ENCODE data around the gene ELF4.

Gene ELF4

GRCh38 chrX:130094696-130095095 is 15.6 kb downstream of the ELF4 start:
- H3K9ac ChIP-seq (ENCODE audit: low read length), result no peak overlapping the region
- no peak overlapping the region for H3K27ac ChIP-seq (ENCODE audit: low read depth, low read length)
- peaks cover 0 to 11% of the 10 kb centered on the region in 2 donors for H3K27me3 ChIP-seq (ENCODE audit: control insufficient read depth in 1 of 2, insufficient read depth in 2 of 2, low read length in 2 of 2)

GRCh38 chrX:130093271-130093670 is 17.0 kb downstream of the ELF4 start:
- peaks cover 0 to 11% of the 10 kb centered on the region in 2 donors for H3K27me3 ChIP-seq (ENCODE audit: control insufficient read depth in 1 of 2, insufficient read depth in 2 of 2, low read length in 2 of 2)
- no peaks in the 10 kb centered on the region for H3K36me3 ChIP-seq (ENCODE audit: insufficient read depth, low read length)
- H3K4me3 ChIP-seq (ENCODE audit: low read depth in 1 of 2, low read length in 2 of 2), result no peak overlapping the region
- no peak overlapping the region for H3K9ac ChIP-seq (ENCODE audit: low read length)
- no peaks in the 10 kb centered on the region for H3K4me1 ChIP-seq (ENCODE audit: insufficient read depth, low read length)
- no peak overlapping the region for H3K27ac ChIP-seq (ENCODE audit: low read depth, low read length)
- H3K9me3 ChIP-seq (ENCODE audit: low read length), result no peaks in the 10 kb centered on the region

More at GRCh38 chrX:130094696-130095095, 15.6 kb downstream of the ELF4 start:
- H3K9me3 ChIP-seq (ENCODE audit: low read length), result no peaks in the 10 kb centered on the region
- no peaks in the 10 kb centered on the region for H3K36me3 ChIP-seq (ENCODE audit: insufficient read depth, low read length)
- no peaks in the 10 kb centered on the region for H3K4me1 ChIP-seq (ENCODE audit: insufficient read depth, low read length)
- no peak overlapping the region for H3K4me3 ChIP-seq (ENCODE audit: low read depth in 1 of 2, low read length in 2 of 2)

DNA sequence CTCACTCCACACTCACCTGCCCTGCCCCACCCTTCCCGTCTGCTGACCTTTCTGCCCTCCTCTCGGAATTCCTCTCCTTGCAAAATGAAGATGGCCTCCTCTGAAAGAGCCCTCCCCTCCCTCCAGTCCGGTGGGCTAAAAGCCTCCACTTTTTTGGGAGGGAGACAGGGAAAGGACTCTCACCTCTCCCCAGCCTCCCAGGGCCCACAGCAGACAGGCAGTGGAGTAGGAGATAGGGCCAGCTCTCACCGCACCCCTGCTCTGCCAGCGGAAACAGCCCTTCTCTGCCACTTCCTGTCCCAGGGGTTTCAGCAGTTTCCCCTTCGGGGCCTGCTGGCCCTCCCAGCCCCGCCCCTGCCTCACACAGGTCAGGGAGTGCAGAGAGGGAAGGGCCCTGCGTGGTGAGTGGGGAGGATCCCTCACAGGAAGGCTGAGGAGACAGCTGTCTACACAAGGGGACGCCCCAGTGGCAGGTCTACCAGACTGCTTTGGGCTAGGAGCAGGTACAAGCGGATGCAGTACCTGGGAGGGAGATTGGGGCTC is 18.2 kb downstream of the ELF4 start:
- Histone ChIP-seq H3K4me3 (ENCODE audit: low read depth in 1 of 2, low read length in 2 of 2) (no peak overlapping the region), H3K27me3 (ENCODE audit: control insufficient read depth in 1 of 2, insufficient read depth in 2 of 2, low read length in 2 of 2) (peaks cover 0 to 11% of the 10 kb centered on the region in 2 donors), H3K36me3 (ENCODE audit: insufficient read depth, low read length) (no peaks in the 10 kb centered on the region), H3K4me1 (ENCODE audit: insufficient read depth, low read length) (no peaks in the 10 kb centered on the region), H3K9me3 (ENCODE audit: low read length) (no peaks in the 10 kb centered on the region), H3K27ac (ENCODE audit: low read depth, low read length) (no peak overlapping the region), H3K9ac (ENCODE audit: low read length) (no peak overlapping the region)

- H3K9me3 ChIP-seq (ENCODE audit: low read length), result no peaks in the 10 kb centered on the region
- no peak overlapping the region for H3K4me3 ChIP-seq (ENCODE audit: low read depth in 1 of 2, low read length in 2 of 2)
- peaks cover 0 to 8% of the 10 kb centered on the region in 2 donors for H3K27me3 ChIP-seq (ENCODE audit: control insufficient read depth in 1 of 2, insufficient read depth in 2 of 2, low read length in 2 of 2)
- no peaks in the 10 kb centered on the region for H3K4me1 ChIP-seq (ENCODE audit: insufficient read depth, low read length)
- no peaks in the 10 kb centered on the region for H3K36me3 ChIP-seq (ENCODE audit: insufficient read depth, low read length)
- H3K27ac ChIP-seq (ENCODE audit: low read depth, low read length), result no peak overlapping the region
- H3K9ac ChIP-seq (ENCODE audit: low read length), result no peak overlapping the region
These were observed 19.9 kb downstream of the ELF4 start for GRCh38 chrX:130090364-130090763.

DNA sequence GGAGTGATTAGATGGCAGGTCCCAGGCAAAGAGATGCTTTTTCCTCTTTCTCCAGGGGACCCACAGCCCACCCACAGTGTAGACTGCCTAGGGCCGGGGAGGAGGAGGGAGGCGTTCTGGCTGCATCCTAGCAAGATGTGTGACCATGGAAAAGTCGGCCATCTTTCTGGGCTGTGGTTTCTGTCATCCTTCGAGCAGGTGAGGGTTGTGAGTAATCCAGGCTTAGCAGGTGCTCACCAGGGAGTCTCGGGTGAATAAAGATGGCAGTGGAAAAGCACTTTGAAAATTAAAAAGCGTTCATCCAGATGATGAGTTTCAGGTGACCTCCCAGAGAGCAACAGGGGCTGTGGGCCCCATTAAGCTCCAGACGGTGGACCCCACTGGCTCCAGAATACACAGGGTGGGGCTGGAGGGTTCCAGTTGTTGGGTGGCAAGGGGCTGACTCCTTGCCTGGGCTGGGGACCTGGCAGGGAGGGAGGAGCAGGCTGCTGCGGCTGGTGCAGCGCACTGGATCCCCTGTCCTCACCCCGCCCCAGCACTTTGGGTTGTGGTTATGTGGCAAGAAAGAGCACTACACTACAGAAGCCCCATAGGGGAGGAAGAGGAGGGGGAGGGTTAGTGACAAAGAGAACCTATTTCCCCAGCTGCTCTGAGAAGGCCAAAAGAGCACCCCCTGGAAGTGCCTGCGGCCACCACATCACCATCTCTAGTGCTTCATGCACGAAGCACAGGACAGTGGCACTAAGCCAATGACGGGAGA is 23.7 kb downstream of the ELF4 start:
- no peak overlapping the region for H3K9ac ChIP-seq (ENCODE audit: low read length)
- no peak overlapping the region for H3K27ac ChIP-seq (ENCODE audit: low read depth, low read length)
- H3K4me3 ChIP-seq (ENCODE audit: low read depth in 1 of 2, low read length in 2 of 2), result no peak overlapping the region
- no peaks in the 10 kb centered on the region for H3K27me3 ChIP-seq (ENCODE audit: control insufficient read depth in 1 of 2, insufficient read depth in 2 of 2, low read length in 2 of 2)
- H3K4me1 ChIP-seq (ENCODE audit: insufficient read depth, low read length), result peaks cover 3% of the 10 kb centered on the region
- no peaks in the 10 kb centered on the region for H3K9me3 ChIP-seq (ENCODE audit: low read length)
- no peaks in the 10 kb centered on the region for H3K36me3 ChIP-seq (ENCODE audit: insufficient read depth, low read length)

GRCh38 chrX:130085551-130086446 is 24.5 kb downstream of the ELF4 start:
- Histone ChIP-seq H3K27ac (ENCODE audit: low read depth, low read length) (no peak overlapping the region), H3K9ac (ENCODE audit: low read length) (no peak overlapping the region), H3K36me3 (ENCODE audit: insufficient read depth, low read length) (no peaks in the 10 kb centered on the region), H3K9me3 (ENCODE audit: low read length) (no peaks in the 10 kb centered on the region), H3K4me3 (ENCODE audit: low read depth in 1 of 2, low read length in 2 of 2) (no peak overlapping the region), H3K4me1 (ENCODE audit: insufficient read depth, low read length) (peaks cover 8% of the 10 kb centered on the region), H3K27me3 (ENCODE audit: control insufficient read depth in 1 of 2, insufficient read depth in 2 of 2, low read length in 2 of 2) (no peaks in the 10 kb centered on the region)

DNA sequence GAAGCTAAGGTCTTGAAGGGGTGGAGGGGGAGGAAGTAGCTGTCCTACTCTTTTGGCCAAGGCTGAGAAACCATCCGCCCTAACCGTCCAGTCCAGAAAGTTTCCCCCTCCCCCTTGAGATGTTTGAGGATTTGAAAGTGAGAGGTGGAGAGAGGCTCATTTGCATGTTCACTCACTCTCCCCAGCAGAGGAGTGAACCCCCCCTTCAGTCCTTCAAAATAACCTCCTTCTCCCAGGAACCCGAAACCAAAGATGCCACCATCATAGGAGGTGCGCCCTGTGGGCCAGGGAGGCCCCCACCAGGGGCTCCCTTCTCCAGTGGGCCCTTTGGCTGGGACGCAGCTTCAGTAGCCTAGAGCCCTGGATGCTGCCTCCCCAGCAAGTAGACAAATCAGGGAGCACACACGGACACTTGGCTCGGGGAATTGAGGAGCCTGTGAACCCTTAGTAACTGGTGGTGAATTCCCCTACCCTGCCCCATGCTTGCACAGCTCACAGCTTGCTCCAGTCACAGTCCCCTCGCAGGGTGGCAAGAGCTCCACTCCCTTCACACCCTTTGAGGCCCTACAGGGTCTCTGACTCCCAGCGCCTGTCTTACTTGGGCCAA is 25.6 kb downstream of the ELF4 start:
- no peaks in the 10 kb centered on the region for H3K36me3 ChIP-seq (ENCODE audit: insufficient read depth, low read length)
- no peaks in the 10 kb centered on the region for H3K27me3 ChIP-seq (ENCODE audit: control insufficient read depth in 1 of 2, insufficient read depth in 2 of 2, low read length in 2 of 2)
- H3K27ac ChIP-seq (ENCODE audit: low read depth, low read length), result no peak overlapping the region
- H3K9me3 ChIP-seq (ENCODE audit: low read length), result no peaks in the 10 kb centered on the region
- H3K4me3 ChIP-seq (ENCODE audit: low read depth in 1 of 2, low read length in 2 of 2), result no peak overlapping the region
- H3K9ac ChIP-seq (ENCODE audit: low read length), result no peak overlapping the region
- H3K4me1 ChIP-seq (ENCODE audit: insufficient read depth, low read length), result peaks cover 8% of the 10 kb centered on the region

DNA sequence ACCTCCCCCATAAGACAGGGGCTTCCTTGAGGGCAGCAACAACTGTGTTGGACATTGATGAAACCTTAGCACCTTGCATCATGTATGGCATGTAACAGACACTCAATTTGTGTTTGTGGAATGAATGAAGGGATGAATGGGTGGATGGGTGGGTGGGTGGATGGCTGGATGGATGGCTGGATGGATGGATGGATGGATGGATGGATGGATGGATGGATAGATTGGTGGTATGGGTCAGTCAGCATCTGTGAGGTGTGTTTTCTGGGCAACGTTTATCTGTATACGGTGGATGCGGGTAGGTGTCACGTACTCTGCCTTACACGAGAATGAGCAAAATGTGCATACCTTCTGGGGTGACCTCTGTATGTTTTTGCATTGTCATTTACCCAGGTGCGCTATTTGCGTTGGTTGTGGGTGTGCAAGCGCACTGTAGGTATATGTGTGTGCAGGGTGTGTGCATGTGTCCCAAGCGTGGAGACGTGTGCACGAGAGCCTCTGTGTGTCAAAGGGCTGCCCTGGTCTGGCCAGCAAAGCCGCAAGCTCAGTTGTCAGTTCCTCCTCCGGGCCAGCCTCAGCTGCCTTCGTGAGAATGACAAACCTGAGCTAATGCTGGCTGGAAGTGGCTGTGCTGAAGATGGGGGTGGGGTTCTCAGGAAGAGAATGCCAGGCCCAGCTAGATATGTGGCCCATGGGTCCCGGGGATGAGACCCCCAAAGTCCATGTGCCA is 26.5 kb downstream of the ELF4 start:
- Histone ChIP-seq H3K27me3 (ENCODE audit: control insufficient read depth in 1 of 2, insufficient read depth in 2 of 2, low read length in 2 of 2) (no peaks in the 10 kb centered on the region), H3K27ac (ENCODE audit: low read depth, low read length) (no peak overlapping the region), H3K4me1 (ENCODE audit: insufficient read depth, low read length) (peaks cover 8% of the 10 kb centered on the region), H3K4me3 (ENCODE audit: low read depth in 1 of 2, low read length in 2 of 2) (no peak overlapping the region), H3K9me3 (ENCODE audit: low read length) (no peaks in the 10 kb centered on the region), H3K36me3 (ENCODE audit: insufficient read depth, low read length) (no peaks in the 10 kb centered on the region), H3K9ac (ENCODE audit: low read length) (no peak overlapping the region)

- Histone ChIP-seq H3K4me1 (ENCODE audit: insufficient read depth, low read length) (peaks cover 8% of the 10 kb centered on the region), H3K27me3 (ENCODE audit: control insufficient read depth in 1 of 2, insufficient read depth in 2 of 2, low read length in 2 of 2) (no peaks in the 10 kb centered on the region), H3K36me3 (ENCODE audit: insufficient read depth, low read length) (no peaks in the 10 kb centered on the region), H3K9me3 (ENCODE audit: low read length) (no peaks in the 10 kb centered on the region), H3K9ac (ENCODE audit: low read length) (no peak overlapping the region), H3K27ac (ENCODE audit: low read depth, low read length) (no peak overlapping the region), H3K4me3 (ENCODE audit: low read depth in 1 of 2, low read length in 2 of 2) (no peak overlapping the region)
These were observed 27.2 kb downstream of the ELF4 start for GRCh38 chrX:130083107-130083490.

DNA sequence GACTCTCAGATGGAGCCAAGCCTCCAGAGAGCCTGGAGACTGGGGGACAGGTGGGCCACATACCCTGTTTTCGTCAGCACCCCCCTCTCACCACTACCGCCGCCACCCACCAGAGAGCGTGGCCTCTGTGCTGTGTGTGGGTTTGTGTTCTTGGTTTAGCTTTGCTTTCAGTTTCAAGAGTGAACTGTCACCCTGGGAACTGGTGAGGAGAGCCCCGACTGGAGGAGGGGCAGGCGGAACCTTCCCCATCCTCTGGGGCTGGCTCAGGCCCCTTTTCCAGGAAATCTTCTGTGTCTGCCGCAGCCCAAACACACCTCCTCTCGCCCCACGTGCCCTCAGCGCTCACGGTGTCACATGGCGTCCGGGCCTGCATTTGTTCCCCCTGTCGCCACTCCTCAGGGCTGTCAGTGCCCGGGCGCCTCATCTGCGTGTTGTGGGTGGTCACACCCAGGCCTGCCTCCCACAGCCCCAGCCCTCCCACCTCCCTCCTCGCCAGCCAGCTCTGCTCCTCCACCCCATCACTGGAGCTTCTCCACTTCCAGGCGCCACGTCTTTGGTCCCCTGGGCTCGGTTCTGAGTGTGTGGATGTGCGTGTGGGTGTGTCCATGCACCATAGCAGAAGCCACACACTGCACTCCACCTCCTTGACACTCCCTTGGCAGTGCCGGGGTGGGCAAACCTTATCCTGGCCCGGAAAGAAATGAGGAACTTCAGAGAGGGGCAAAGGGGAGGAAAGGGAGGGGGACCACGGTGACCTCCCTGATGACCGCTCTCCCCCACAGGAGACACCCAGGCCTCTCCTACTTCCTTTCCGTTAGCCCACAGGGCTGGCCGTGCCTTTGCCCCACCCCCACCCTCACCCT is 27.8 kb downstream of the ELF4 start:
- Histone ChIP-seq H3K4me1 (ENCODE audit: insufficient read depth, low read length) (peaks cover 8% of the 10 kb centered on the region), H3K27ac (ENCODE audit: low read depth, low read length) (no peak overlapping the region), H3K4me3 (ENCODE audit: low read depth in 1 of 2, low read length in 2 of 2) (no peak overlapping the region)

More for the DNA sequence above, 27.8 kb downstream of the ELF4 start:
- H3K27me3 ChIP-seq (ENCODE audit: control insufficient read depth in 1 of 2, insufficient read depth in 2 of 2, low read length in 2 of 2), result no peaks in the 10 kb centered on the region
- H3K9me3 ChIP-seq (ENCODE audit: low read length), result no peaks in the 10 kb centered on the region
- H3K9ac ChIP-seq (ENCODE audit: low read length), result no peak overlapping the region
- no peaks in the 10 kb centered on the region for H3K36me3 ChIP-seq (ENCODE audit: insufficient read depth, low read length)
